Left lung (tissue), 10 donors: ENCODE measurements around the gene NUB1. TPM values are rescaled to one million over a fixed set of nuclear protein-coding genes. Genes with fewer than 3 reads are reported as not detected.
"Not testable (repeated sequence)": the region's sequence is repeated elsewhere in the genome, so short reads cannot be mapped to it uniquely, and the experiment has no call there.

ENCODE experiments used
- ATAC-seq: fragments of 200-7000 bp; cut with Tn5 transposase; one replicate; pipeline ENCODE4 v1.9.1; 2020; ENCODE audit warnings: moderate library complexity
- DNase-seq, 4 donors: peaks; one replicate each; pipeline ENCODE4 v3.0.0-alpha.2; 2013 to 2020
- H3K27ac ChIP-seq, 2 donors: fragments of 200-600 bp; sonication (generic) in 1 of 2; one replicate each; pipeline versions ENCODE4 v1.5.0 to v1.8.0; 2020 to 2021
- H3K27me3 ChIP-seq, 2 donors: fragments of 200-600 bp; sonication (generic) in 1 of 2; one replicate each; pipeline versions ENCODE4 v1.5.0 to v1.8.0; 2020 to 2021
- H3K36me3 ChIP-seq, 2 donors: fragments of 200-600 bp; sonication (generic) in 1 of 2; one replicate each; pipeline versions ENCODE4 v1.5.0 to v1.8.0; 2020 to 2021
- H3K4me1 ChIP-seq, 2 donors: fragments of 200-600 bp; one replicate each; pipeline ENCODE4 v1.8.0; 2021
- H3K4me3 ChIP-seq, 2 donors: fragments of 200-600 bp; sonication (generic) in 1 of 2; one replicate each; pipeline versions ENCODE4 v1.5.0 to v1.8.0; 2020 to 2021; ENCODE audit warnings: mild to moderate bottlenecking in 1 of 2
- H3K9me3 ChIP-seq, 2 donors: fragments of 200-600 bp; sonication (generic) in 1 of 2; one replicate each; pipeline versions ENCODE4 v1.5.0 to v1.8.0; 2020 to 2021
- CTCF ChIP-seq, 2 donors: fragments of 200-600 bp; sonication (generic) in 1 of 2; IDR thresholded peaks; one replicate each; pipeline versions ENCODE4 v1.5.0 to v1.8.0; 2021; ENCODE audit warnings: antibody characterized with exemption in 2 of 2
- intact Hi-C, 2 donors: fragments of 100-400 bp; cut with DNase I; formaldehyde crosslinking; loops; one replicate each; pipeline versions ENCODE4 v1.11.2 to v1.14.2; 2022
- polyA plus RNA-seq, 6 donors: library from polyadenylated mRNA; unstranded; fragments of 120-200 nt; gene quantifications; one replicate each; pipeline ENCODE4 v1.2.1, GENCODE V29; 2013; ENCODE audit not compliant: insufficient read length in 6 of 6
- total RNA-seq, 2 donors: library from RNA; stranded (reverse); fragmentation: NEBNext Ultra II Directional; extraction: Animal tissue kit (Norgen Biotek cat#: 25700); gene quantifications; one replicate each; pipeline ENCODE4 v1.2.1, GENCODE V29; 2021
- donor health status: DM: no; HTN: yes; CAD: no.
- donor health status: DM: no; HTN: no; CAD: no.

The NUB1 gene
- total and polyA plus RNA-seq, 8 donors, result 40.9 to 81.8 (median 72.0) TPM

GRCh38 chr7:151298765-151299164 is 42.8 kb upstream of the NUB1 start:
- H3K9me3 ChIP-seq, result no peaks in the 10 kb centered on the region
- intact Hi-C loops, result no loop called here
- H3K4me1 ChIP-seq, result peaks cover 6 to 7% of the 10 kb centered on the region in 2 donors
- H3K36me3 ChIP-seq, result no peaks in the 10 kb centered on the region
- ATAC-seq (no peak), DNase-seq (no peak)
- no peak for TF ChIP-seq CTCF (IDR thresholded peaks at IDR 0.05)
- H3K4me3 ChIP-seq, result no peak overlapping the region
- H3K27ac ChIP-seq, result no peak overlapping the region
- H3K27me3 ChIP-seq, result peaks cover 0 to 38% of the 10 kb centered on the region in 2 donors

- ATAC-seq (no peak), DNase-seq (no peak)
- H3K9me3 ChIP-seq, result no peaks in the 10 kb centered on the region
- no peak overlapping the region for H3K4me3 ChIP-seq
- H3K4me1 ChIP-seq, result peaks cover 7 to 9% of the 10 kb centered on the region in 2 donors
- H3K36me3 ChIP-seq, result no peaks in the 10 kb centered on the region
- intact Hi-C loops, result no loop called here
- no peak for TF ChIP-seq CTCF (IDR thresholded peaks at IDR 0.05)
- no peak overlapping the region for H3K27ac ChIP-seq
- peaks cover 0 to 38% of the 10 kb centered on the region in 2 donors for H3K27me3 ChIP-seq
Observed at GRCh38 chr7:151299530-151299929, 42.1 kb upstream of the NUB1 start.

GRCh38 chr7:151299940-151300645 is 41.5 kb upstream of the NUB1 start:
- intact Hi-C loops, result loop anchor here in 1 of 2 donors (5.0 to 10.0 kb wide), 2 partner anchors 55 to 178 kb away; partner anchors contain the start of gene SMARCD3

DNA sequence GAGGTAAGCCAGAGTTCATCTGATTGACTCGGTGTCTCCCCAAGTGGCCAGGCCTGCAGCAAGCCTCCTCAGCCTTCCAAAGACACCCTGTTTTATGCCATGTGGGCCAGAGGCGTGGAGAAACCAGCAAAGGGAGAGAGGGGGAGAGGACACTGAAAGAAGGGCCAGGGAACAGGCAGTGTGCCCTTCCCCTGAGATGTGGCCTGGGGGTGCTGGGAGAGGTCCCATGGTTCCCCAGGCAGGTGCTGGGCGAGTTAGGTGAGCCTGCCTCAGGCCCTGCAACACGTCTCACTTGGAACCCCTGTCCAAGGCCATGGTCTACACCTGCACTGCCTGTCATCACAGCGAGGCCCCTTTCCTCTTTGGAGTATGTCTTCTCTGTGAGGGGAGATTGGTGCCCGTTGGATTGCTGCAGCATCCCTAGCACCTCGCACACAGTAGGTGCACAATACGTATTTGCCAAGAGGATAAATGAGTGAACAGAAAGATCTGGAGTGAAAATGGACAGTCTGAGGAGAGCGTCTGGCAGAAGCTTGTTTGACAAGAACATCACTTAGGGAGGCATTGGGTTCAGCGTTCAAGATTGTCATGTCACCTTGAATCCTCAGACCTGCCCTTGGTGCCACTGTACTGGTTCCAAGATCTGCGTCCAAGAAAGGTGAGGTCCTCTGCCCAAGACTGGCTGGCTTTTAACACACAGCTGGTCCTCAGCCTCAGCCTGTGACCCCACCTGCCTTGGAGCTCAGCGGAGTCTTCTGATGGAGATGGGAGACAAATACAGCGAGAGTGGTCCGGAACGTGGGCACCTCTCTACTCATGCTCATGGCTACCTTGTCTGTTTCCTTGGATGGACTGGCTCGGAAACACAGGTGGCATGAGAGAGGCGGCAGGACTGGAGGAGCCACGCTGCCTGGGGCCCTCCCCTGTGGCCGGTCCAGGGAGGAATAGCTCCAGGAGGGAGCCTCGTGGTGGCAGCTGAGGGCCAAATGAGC is 39.8 kb upstream of the NUB1 start:
- peaks cover 0 to 45% of the 10 kb centered on the region in 2 donors for H3K27me3 ChIP-seq
- H3K36me3 ChIP-seq, result no peaks in the 10 kb centered on the region
- no peak overlapping the region for H3K27ac ChIP-seq
- H3K4me3 ChIP-seq, result no peak overlapping the region
- peaks cover 7 to 9% of the 10 kb centered on the region in 2 donors for H3K4me1 ChIP-seq
- DNase-seq, result no peak
- TF ChIP-seq CTCF (IDR thresholded peaks at IDR 0.05), result no peak
- H3K9me3 ChIP-seq, result no peaks in the 10 kb centered on the region
- ATAC-seq, result no peak
- intact Hi-C loops, result loop anchor here in 1 of 2 donors (5.0 to 10.0 kb wide), 2 partner anchors 57 to 179 kb away; partner anchors contain the start of gene SMARCD3

More at GRCh38 chr7:151299940-151300645, 41.5 kb upstream of the NUB1 start:
- no peak for TF ChIP-seq CTCF (IDR thresholded peaks at IDR 0.05)
- H3K4me3 ChIP-seq, result no peak overlapping the region
- ATAC-seq (no peak), DNase-seq (no peak)
- no peaks in the 10 kb centered on the region for H3K9me3 ChIP-seq
- H3K27ac ChIP-seq, result no peak overlapping the region
- peaks cover 7 to 9% of the 10 kb centered on the region in 2 donors for H3K4me1 ChIP-seq
- H3K27me3 ChIP-seq, result peaks cover 0 to 41% of the 10 kb centered on the region in 2 donors
- no peaks in the 10 kb centered on the region for H3K36me3 ChIP-seq

DNA sequence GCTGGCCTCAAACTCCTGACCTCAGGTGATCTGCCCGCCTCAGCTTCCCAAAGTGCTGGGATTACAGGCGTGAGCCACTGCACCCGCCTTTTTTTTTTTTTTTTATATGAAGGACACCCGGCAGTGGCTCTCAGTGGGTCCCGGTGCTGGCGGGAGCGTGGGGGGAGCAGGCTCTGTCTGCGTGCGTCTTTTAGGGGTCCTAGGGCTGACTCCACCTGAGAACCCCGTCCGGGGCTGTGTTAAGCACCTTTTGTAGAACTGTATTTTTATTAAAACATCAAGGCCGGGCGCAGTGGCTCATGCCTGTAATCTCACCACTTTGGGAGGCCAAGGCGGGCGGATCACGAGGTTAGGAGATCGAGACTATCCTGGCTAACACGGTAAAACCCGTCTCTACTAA is 37.4 kb upstream of the NUB1 start:
- not testable (repeated sequence) for H3K9me3 ChIP-seq, H3K4me1 ChIP-seq, H3K36me3 ChIP-seq, ATAC-seq, H3K4me3 ChIP-seq, DNase-seq, H3K27ac ChIP-seq
- intact Hi-C loops, result loop anchor here in 1 of 2 donors (5.0 to 10.0 kb wide), 2 partner anchors 59 to 182 kb away; partner anchors contain the start of gene SMARCD3
- peaks cover 0 to 45% of the 10 kb centered on the region in 2 donors for H3K27me3 ChIP-seq
